Endometrium (tissue), 2 donors: Measurements from ENCODE around the gene SFTPA2.
"Not testable (repeated sequence)": the region's sequence is repeated elsewhere in the genome, so short reads cannot be mapped to it uniquely, and the experiment has no call there.

Source experiments
- FAIRE-seq: peaks from 2 replicates; lab custom pipeline; 2012; peaks lifted over from hg19 to GRCh38; lab: Jason Lieb, UNC
- donor health status: control.
- donor health status: control.

SFTPA2 gene

GRCh38 chr10:79560160-79560709, at the start of gene SFTPA2:
SFTPA2 (minus strand) TSS chr10:79560407; CDS start chr10:79559483, 924 bp downstream.
- no peak for FAIRE-seq

- FAIRE-seq: no peak
Measured at GRCh38 chr10:79608505-79609375, 48.5 kb upstream of the SFTPA2 start.

GRCh38 chr10:79605308-79605707, 45.1 kb upstream of the SFTPA2 start:
- no peak for FAIRE-seq

DNA sequence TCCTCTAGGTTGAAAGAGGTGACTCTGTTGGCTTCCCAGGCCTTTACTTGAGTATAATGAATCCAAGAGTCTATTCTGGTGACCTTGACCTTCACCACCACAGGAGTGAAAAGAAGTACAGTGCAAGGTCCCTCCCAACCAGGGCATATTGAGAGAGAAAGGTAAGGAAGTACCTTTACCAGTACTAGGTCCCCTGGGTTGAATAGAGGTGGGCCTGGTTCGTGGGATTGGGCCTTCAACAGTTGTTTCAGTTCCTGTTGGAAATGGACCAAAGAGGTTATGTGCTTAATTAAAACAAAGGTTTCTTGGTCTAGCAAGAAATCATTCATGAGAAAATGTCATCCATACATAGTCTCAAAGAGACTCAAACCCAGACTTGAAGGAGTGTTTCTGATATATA, 44.1 kb upstream of the SFTPA2 start:
- FAIRE-seq: no peak

- FAIRE-seq: no peak
Measured at GRCh38 chr10:79602953-79603352, 42.7 kb upstream of the SFTPA2 start.

DNA sequence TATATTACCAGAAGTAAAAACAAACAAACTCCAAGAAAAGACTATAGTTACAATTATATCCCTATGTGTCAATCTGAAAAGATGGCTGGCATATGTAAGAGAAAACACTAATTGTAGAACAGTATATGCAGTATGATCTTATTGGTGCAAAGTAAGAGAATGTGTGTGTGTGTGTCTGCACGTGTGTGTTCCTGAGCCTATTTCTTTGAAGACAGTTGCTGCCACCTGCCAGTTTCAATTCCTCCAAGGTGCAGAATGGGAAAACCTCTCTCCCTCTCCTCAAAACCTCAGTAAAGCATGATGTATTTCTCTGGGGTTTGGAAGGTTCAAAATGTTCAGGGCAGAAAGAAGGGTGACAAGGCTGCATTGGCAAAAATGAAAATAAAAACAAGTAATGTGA, 41.7 kb upstream of the SFTPA2 start:
- FAIRE-seq: no peak

DNA sequence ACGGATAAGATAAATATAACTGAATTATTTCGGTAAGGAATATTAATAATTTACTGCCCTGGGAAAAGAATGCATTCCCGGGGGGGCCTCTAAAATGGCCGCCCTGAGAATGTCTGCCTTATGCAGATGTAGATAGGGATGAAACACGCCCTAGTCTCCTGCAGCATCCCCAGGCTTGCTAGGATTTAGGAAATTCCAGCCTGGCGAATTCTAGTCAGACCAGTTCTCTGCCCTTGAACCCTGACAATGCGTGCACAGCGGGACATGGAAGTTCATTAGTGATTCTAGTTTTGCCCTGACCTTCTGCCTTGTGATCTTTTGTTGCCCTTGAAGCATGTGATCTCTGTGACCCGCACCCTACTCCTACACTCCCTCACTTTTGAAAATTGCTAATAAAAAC, 39.4 kb upstream of the SFTPA2 start:
- not testable (repeated sequence) for FAIRE-seq

DNA sequence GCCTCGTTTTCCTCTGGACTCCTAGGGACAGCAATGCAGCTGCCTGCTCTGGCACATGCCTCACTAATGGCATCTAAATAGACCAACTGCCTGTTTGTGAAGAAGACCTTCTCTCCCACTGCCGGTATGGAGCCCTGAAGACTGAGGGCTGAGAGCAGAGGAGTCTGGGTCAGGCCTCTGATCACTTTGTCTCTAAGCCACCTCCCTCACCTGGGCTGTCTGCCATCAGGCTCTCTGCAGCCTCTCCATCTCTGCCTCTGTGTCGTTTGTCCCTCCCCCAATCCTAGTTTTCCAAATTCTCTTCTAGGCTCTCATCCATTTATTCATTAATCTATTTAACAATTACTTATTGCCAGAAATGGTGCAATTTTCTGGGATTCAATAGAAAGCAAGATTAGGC, 35.3 kb upstream of the SFTPA2 start:
- no peak for FAIRE-seq

GRCh38 chr10:79594565-79594964, 34.4 kb upstream of the SFTPA2 start:
- FAIRE-seq: not testable (repeated sequence)

DNA sequence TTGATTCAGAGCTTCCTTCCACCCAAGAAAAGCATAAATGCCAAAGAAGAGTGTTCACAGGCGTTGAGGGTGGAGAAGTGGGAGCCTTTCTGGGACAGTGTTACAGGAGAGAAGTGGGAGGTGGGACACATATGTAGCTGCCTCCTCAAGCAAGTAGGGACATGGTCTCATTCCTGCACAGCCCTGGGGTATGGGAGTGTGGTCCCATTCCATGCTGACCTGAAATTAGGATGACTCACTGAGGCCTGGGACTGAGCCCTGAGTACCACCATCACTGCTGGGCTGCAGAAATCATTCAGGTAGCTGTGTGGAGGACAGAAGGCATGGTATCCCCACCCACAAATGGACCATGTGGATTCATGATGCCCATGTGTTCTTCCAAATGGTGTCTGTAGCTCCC, 33.2 kb upstream of the SFTPA2 start:
- FAIRE-seq: no peak

DNA sequence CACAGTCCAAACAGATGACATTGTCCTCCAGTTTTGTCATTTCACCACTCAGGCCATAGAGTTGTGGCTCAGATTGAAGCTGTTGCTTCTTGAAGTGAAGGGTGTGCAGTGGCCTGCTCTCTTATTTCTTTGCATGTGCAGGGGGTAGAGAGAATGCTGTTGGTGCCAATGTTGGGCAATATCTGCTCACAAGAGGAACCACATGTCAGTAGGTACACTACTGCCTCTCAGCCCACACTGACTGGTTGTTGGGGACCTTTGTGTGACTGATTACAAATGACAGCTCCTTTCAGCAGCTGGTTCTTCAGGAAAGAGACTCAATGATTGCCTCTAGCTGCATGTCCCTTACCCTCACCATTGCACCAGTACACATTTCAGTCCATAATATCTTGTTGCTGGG, 28.6 kb upstream of the SFTPA2 start:
- FAIRE-seq: no peak

DNA sequence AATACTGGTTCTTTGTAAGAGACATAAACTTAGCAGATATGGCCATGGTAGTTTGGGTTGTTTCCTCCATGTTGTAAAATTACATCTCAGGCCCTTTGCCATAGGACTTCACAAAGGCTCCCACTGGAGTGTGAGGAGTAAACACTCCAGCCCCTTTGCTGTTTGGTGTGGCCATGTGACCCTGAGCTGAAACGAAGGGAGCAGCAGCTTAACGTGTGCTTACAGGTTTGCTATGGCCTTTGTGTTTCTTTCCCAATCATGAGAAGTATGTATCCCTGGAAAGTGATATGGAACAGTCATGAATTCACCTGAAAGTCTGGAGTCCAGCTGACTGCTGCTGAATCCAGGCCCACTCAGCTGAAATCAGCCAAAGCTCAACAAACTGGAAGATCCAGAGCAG, 26.7 kb upstream of the SFTPA2 start:
- no peak for FAIRE-seq

- no peak for FAIRE-seq
Measured at GRCh38 chr10:79585870-79586527, 25.8 kb upstream of the SFTPA2 start.

DNA sequence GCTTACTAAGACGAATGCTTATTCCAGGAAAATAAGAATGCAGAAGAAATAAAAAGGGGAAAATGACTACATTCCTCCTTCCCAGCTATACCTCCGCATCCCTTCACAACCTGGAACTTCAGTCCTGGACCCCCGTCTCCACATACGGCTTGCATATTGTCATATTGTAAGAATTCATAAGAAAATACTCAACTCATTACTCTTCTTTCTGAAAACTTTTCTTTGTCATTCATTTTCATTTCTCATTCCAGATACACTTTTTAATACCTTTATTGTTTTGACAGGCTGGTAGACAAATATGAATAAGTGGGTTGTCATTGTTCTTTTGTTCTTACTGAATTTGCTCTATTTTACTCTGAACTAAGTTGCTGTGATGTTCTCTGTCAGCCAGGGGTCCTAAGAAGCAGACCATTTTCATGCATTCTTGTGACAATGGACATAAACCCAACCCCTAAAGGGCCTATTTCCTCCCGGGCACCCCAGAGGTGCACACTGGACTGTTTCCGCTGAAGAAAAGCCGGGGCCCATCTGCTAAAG, 23.3 kb upstream of the SFTPA2 start:
- no peak for FAIRE-seq

GRCh38 chr10:79582954-79583353, 22.7 kb upstream of the SFTPA2 start:
- not testable (repeated sequence) for FAIRE-seq

GRCh38 chr10:79582096-79582495, 21.9 kb upstream of the SFTPA2 start:
- no peak for FAIRE-seq

- no peak for FAIRE-seq
Measured at GRCh38 chr10:79581044-79581443, 20.8 kb upstream of the SFTPA2 start.

- peak; percentile 74 for FAIRE-seq
Measured at GRCh38 chr10:79579361-79579760, 19.2 kb upstream of the SFTPA2 start.

DNA sequence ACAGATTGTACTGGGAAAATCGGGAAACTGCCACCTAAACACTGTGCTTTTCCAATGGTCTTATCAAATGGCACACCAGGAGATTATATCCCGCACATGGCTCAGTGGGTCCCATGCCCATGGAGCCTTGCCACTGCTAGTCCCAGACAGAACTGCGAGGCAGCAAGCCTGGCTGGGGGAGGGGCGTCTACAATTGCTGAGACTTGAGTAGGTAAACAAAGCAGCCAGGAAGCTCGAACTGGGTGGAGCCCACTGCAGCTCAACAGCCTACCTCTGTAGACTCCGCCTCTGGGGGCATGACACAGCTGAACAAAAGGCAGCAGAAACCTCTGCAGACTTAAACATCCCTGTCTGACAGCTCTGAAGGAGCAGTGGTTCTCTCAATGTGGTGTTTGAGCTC, 10.4 kb upstream of the SFTPA2 start:
- not testable (repeated sequence) for FAIRE-seq

- no peak for FAIRE-seq
Measured at GRCh38 chr10:79563426-79563825, 3.2 kb upstream of the SFTPA2 start.

DNA sequence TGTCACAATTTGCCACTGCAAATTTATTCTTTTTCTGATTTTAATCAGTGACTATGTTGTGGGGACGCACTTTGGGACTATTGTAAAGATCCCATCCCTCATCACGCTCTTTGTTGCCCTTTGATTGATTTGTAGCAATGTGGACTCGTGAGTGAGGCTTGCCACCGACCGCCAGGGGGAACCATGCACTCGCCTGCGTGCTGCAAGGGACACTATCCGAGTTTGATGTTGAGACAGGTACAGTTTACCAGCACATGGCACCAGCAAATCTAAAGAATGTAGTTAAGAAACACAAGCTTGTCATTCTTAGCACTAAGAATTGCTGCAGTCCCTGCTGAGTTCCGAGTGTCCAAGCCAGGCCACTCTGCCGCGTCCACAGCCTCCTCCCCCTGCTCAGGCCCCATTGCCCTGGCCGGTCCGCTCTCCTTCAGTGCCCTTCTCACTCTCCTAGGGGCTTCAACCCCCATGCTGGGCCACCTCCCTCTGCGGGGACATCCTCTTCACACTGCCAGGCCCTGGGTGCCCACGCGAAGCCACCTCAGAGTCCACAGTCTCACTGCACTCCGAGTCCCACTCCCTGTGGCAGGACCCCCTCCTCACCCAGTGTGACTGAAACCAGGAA, 2.0 kb upstream of the SFTPA2 start:
- no peak for FAIRE-seq

- FAIRE-seq: no peak
Measured at GRCh38 chr10:79561257-79561656, 1.1 kb upstream of the SFTPA2 start.

DNA sequence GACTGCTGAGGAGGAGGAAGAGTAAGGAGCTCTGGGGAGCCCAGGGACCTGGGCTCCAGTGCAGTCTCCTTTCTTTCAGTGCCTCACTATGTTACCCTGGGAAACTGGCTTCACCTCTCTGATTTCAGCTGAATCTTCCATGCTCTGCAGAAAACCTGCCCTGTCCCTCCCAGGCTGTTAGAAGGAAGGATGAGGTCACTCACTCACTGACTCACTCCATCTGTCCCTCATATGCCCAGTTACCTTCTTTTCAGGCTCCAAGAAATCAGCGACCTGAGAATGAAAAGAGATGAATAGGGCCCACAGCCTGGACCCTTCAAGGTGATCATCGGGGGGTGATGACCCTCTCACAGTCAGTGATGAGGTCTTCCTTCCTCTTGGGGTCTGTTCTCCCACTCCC, 481 bp downstream of the SFTPA2 start:
- FAIRE-seq: no peak
